ENCODE data around the gene CDC73.

GRCh38 chr1:193256019-193256418 lies 134.2 kb downstream of the CDC73 start:
- TF ChIP-seq, protein P1, sequence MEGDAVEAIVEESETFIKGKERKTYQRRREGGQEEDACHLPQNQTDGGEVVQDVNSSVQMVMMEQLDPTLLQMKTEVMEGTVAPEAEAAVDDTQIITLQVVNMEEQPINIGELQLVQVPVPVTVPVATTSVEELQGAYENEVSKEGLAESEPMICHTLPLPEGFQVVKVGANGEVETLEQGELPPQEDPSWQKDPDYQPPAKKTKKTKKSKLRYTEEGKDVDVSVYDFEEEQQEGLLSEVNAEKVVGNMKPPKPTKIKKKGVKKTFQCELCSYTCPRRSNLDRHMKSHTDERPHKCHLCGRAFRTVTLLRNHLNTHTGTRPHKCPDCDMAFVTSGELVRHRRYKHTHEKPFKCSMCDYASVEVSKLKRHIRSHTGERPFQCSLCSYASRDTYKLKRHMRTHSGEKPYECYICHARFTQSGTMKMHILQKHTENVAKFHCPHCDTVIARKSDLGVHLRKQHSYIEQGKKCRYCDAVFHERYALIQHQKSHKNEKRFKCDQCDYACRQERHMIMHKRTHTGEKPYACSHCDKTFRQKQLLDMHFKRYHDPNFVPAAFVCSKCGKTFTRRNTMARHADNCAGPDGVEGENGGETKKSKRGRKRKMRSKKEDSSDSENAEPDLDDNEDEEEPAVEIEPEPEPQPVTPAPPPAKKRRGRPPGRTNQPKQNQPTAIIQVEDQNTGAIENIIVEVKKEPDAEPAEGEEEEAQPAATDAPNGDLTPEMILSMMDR (IDR thresholded peaks at IDR 0.05): no peak
- TF ChIP-seq POLR2A (IDR thresholded peaks at IDR 0.05): no peak
